ENCODE measurements around the gene GRIP2. TPM values are rescaled to one million over a fixed set of nuclear protein-coding genes. Genes with fewer than 3 reads are reported as not detected.

Gene GRIP2
- total RNA-seq, 1 donor from 2014 or later = 3.3 TPM

DNA sequence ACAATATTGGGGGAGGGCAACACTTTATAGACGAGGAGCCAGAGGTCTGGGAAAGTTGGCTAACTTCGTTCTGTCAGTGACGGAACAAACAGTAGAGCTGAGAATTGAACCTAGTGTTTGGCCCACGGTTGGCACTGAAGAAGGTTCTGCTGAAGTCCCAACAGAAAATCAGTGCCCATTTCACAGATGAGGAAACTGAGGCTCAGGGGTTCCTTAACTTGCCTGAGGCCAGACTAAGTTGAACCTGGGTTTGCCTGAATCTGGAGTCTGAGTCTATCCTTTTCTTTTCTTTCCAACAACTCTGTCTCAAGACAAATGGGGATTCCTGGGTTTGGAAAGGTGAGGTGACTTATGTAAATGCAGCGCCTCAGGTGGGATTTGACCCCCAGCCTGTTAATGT is 82.7 kb downstream of the GRIP2 start:
- TF ChIP-seq CTCF (IDR thresholded peaks at IDR 0.05; ENCODE audit: insufficient read depth, low read depth, low read length) (no peak), EZH2 (IDR thresholded peaks at IDR 0.05; ENCODE audit: insufficient read depth, low read length) (no peak)
- H3K4me1 ChIP-seq (ENCODE audit: insufficient read depth, low read length) = peaks cover 58% of the 10 kb centered on the region
- peaks cover 2% of the 10 kb centered on the region for H3K9me3 Mint-ChIP-seq (ENCODE audit: unreplicated experiment)
- no peak overlapping the region for H3K9ac ChIP-seq (ENCODE audit: low read length)
- H3K27me3 ChIP-seq (ENCODE audit: insufficient read depth, low read length) = no peaks in the 10 kb centered on the region
- H3K9me3 ChIP-seq (ENCODE audit: insufficient read depth, low read depth, low read length) = no peaks in the 10 kb centered on the region
- no peaks in the 10 kb centered on the region for H3K36me3 ChIP-seq (ENCODE audit: insufficient read depth, low read length)
- peaks cover 48% of the 10 kb centered on the region for H3K4me1 Mint-ChIP-seq (ENCODE audit: low read depth, unreplicated experiment)
- peaks cover 8% of the 10 kb centered on the region for H3K36me3 Mint-ChIP-seq (ENCODE audit: low read depth, unreplicated experiment)
- H3K27ac Mint-ChIP-seq (ENCODE audit: unreplicated experiment) = no peak overlapping the region
- H3K4me2 ChIP-seq (ENCODE audit: low read length) = no peak overlapping the region
- FAIRE-seq (no peak), DNase-seq (ENCODE audit: low read depth) (no peak)
- no peak overlapping the region for H2AFZ ChIP-seq (ENCODE audit: low read depth, low read length)
- H3K27ac ChIP-seq (ENCODE audit: low read depth, low read length) = no peak overlapping the region
- no peaks in the 10 kb centered on the region for H3K79me2 ChIP-seq (ENCODE audit: insufficient read depth, low read length)
- H3K4me3 ChIP-seq (ENCODE audit: insufficient read depth, low read depth, low read length) = no peak overlapping the region
- H4K20me1 ChIP-seq (ENCODE audit: insufficient read depth, low read length) = no peaks in the 10 kb centered on the region
- H3K27me3 Mint-ChIP-seq (ENCODE audit: low read depth, unreplicated experiment) = no peaks in the 10 kb centered on the region
- H3K4me3 Mint-ChIP-seq (ENCODE audit: unreplicated experiment) = no peak overlapping the region

- no peak overlapping the region for H3K27ac Mint-ChIP-seq (ENCODE audit: unreplicated experiment)
- TF ChIP-seq EZH2 (IDR thresholded peaks at IDR 0.05; ENCODE audit: insufficient read depth, low read length) (no peak), CTCF (IDR thresholded peaks at IDR 0.05; ENCODE audit: insufficient read depth, low read depth, low read length) (no peak)
- no peaks in the 10 kb centered on the region for H3K27me3 Mint-ChIP-seq (ENCODE audit: low read depth, unreplicated experiment)
- H3K27ac ChIP-seq (ENCODE audit: low read depth, low read length) = no peak overlapping the region
- H3K4me1 ChIP-seq (ENCODE audit: insufficient read depth, low read length) = peaks cover 64% of the 10 kb centered on the region
- no peaks in the 10 kb centered on the region for H3K9me3 ChIP-seq (ENCODE audit: insufficient read depth, low read depth, low read length)
- DNase-seq (ENCODE audit: low read depth) = no peak
- FAIRE-seq = no peak
- no peak overlapping the region for H3K4me3 Mint-ChIP-seq (ENCODE audit: unreplicated experiment)
- H3K9me3 Mint-ChIP-seq (ENCODE audit: unreplicated experiment) = peaks cover 2% of the 10 kb centered on the region
- H2AFZ ChIP-seq (ENCODE audit: low read depth, low read length) = no peak overlapping the region
- no peaks in the 10 kb centered on the region for H3K79me2 ChIP-seq (ENCODE audit: insufficient read depth, low read length)
- H3K9ac ChIP-seq (ENCODE audit: low read length) = no peak overlapping the region
- peaks cover 51% of the 10 kb centered on the region for H3K4me1 Mint-ChIP-seq (ENCODE audit: low read depth, unreplicated experiment)
- no peak overlapping the region for H3K4me2 ChIP-seq (ENCODE audit: low read length)
- no peak overlapping the region for H3K4me3 ChIP-seq (ENCODE audit: insufficient read depth, low read depth, low read length)
- H4K20me1 ChIP-seq (ENCODE audit: insufficient read depth, low read length) = no peaks in the 10 kb centered on the region
- H3K36me3 Mint-ChIP-seq (ENCODE audit: low read depth, unreplicated experiment) = peaks cover 8% of the 10 kb centered on the region
- no peaks in the 10 kb centered on the region for H3K36me3 ChIP-seq (ENCODE audit: insufficient read depth, low read length)
- H3K27me3 ChIP-seq (ENCODE audit: insufficient read depth, low read length) = no peaks in the 10 kb centered on the region
These were observed 83.3 kb downstream of the GRIP2 start for GRCh38 chr3:14456794-14457193.

DNA sequence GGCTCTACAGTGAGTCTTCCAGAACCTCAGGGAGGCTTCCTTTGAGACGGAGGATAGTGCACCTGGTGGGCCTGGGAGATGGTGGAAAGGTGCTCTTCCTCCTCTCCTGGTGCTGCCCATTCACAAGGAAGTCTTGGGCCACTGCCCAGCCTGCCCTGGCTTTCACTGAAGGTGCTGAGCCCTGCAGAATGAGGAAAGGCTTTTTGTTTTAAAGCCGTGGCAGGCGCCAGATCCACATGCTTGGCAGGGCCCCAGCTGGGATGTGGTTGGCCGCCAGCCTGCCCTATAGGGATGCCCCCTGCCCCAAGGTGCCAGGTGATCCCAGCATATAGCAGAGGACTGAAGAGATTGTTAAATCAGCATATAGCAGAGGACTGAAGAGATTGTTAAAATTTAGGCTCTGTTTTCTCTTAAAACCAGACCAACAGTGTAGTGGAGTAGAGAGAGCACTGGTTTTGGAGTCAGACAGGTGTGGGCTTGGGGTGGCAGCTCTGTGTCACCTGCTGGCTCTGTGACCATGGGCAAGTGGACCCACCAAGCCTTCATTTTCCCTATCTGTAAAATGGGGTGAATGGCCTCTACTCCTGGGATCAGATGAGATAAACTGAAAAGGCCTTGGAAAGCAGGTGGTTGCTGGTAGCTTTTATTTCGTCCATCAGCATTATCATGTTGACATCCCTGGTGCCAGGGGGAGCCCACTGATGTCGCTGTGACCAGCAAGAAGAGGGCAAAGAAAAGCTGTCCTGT is 84.4 kb downstream of the GRIP2 start:
- H2AFZ ChIP-seq (ENCODE audit: low read depth, low read length) = no peak overlapping the region
- H3K9ac ChIP-seq (ENCODE audit: low read length) = no peak overlapping the region
- H3K36me3 ChIP-seq (ENCODE audit: insufficient read depth, low read length) = no peaks in the 10 kb centered on the region
- DNase-seq (ENCODE audit: low read depth) (no peak), FAIRE-seq (no peak)
- Mint-ChIP-seq H3K4me3 (ENCODE audit: unreplicated experiment) (no peak overlapping the region), H3K4me1 (ENCODE audit: low read depth, unreplicated experiment) (peaks cover 48% of the 10 kb centered on the region), H3K27ac (ENCODE audit: unreplicated experiment) (no peak overlapping the region), H3K27me3 (ENCODE audit: low read depth, unreplicated experiment) (no peaks in the 10 kb centered on the region), H3K9me3 (ENCODE audit: unreplicated experiment) (peaks cover 2% of the 10 kb centered on the region), H3K36me3 (ENCODE audit: low read depth, unreplicated experiment) (peaks cover 6% of the 10 kb centered on the region)
- peaks cover 5% of the 10 kb centered on the region for H4K20me1 ChIP-seq (ENCODE audit: insufficient read depth, low read length)
- H3K27ac ChIP-seq (ENCODE audit: low read depth, low read length) = no peak overlapping the region
- no peaks in the 10 kb centered on the region for H3K9me3 ChIP-seq (ENCODE audit: insufficient read depth, low read depth, low read length)
- no peaks in the 10 kb centered on the region for H3K27me3 ChIP-seq (ENCODE audit: insufficient read depth, low read length)
- no peaks in the 10 kb centered on the region for H3K79me2 ChIP-seq (ENCODE audit: insufficient read depth, low read length)
- peaks cover 58% of the 10 kb centered on the region for H3K4me1 ChIP-seq (ENCODE audit: insufficient read depth, low read length)
- H3K4me2 ChIP-seq (ENCODE audit: low read length) = no peak overlapping the region
- no peak overlapping the region for H3K4me3 ChIP-seq (ENCODE audit: insufficient read depth, low read depth, low read length)
- no peak for TF ChIP-seq EZH2 (IDR thresholded peaks at IDR 0.05; ENCODE audit: insufficient read depth, low read length)
- TF ChIP-seq CTCF (IDR thresholded peaks at IDR 0.05; ENCODE audit: insufficient read depth, low read depth, low read length) = no peak

Data from astrocyte (in vitro differentiated cells and primary cell).